Fibroblast of lung (primary cell): ENCODE results near the gene PHOX2B. TPM values are rescaled to one million over a fixed set of nuclear protein-coding genes. Genes with fewer than 3 reads are reported as not detected.

Experiments
- DNase-seq, 2 donors: peaks; one replicate each; pipeline versions ENCODE4 v3.0.0 to v3.0.0-alpha.2; 2010; ENCODE audit warnings: low read depth in 2 of 2
- H2AFZ ChIP-seq: 2 replicates; pipeline ENCODE4 v1.5.1; 2012; ENCODE audit warnings: low read length, control low read depth, inconsistent platforms
- H3K27ac ChIP-seq: 2 replicates; pipeline ENCODE4 v1.5.1; 2011; ENCODE audit warnings: low read length, control low read depth; ENCODE audit not compliant: insufficient read depth
- H3K27me3 ChIP-seq: 2 replicates; pipeline ENCODE4 v1.5.1; 2011; ENCODE audit warnings: mild to moderate bottlenecking, low read length; ENCODE audit not compliant: control insufficient read depth, insufficient read depth
- H3K36me3 ChIP-seq: 2 replicates; pipeline ENCODE4 v1.5.1; 2011; ENCODE audit warnings: low read length; ENCODE audit not compliant: control insufficient read depth, insufficient read depth
- H3K4me1 ChIP-seq: 2 replicates; pipeline ENCODE4 v1.5.1; 2011; ENCODE audit warnings: low read length; ENCODE audit not compliant: control insufficient read depth, insufficient read depth; ENCODE audit errors: extremely low read depth
- H3K4me2 ChIP-seq: 2 replicates; pipeline ENCODE4 v1.5.1; 2011; ENCODE audit warnings: low read length, control low read depth; ENCODE audit not compliant: insufficient read depth; ENCODE audit errors: extremely low read depth
- H3K4me3 ChIP-seq, 4 experiments: fragments of 200-600 bp in 1 of 4; sonication (generic) in 1 of 4; replicated peaks in 1 of 4; 2 replicates each; pipeline ENCODE4 v1.5.1; 2011 to 2016; ENCODE audit warnings: low read length in 4 of 4, low read depth in 3 of 4, mild to moderate bottlenecking in 3 of 4, control low read depth in 2 of 4, inconsistent platforms in 1 of 4, mixed read lengths in 1 of 4; ENCODE audit not compliant: insufficient read depth in 1 of 4; ENCODE audit errors: control extremely low read depth in 1 of 4
- H3K79me2 ChIP-seq: 2 replicates; pipeline ENCODE4 v1.5.1; 2012; ENCODE audit warnings: mild to moderate bottlenecking, low read length, inconsistent platforms; ENCODE audit not compliant: control insufficient read depth, insufficient read depth
- H3K9ac ChIP-seq: 2 replicates; pipeline ENCODE4 v1.5.1; 2011; ENCODE audit warnings: mild to moderate bottlenecking, low read length, control low read depth; ENCODE audit not compliant: insufficient read depth
- H3K9me3 ChIP-seq: 2 replicates; pipeline ENCODE4 v1.5.1; 2012; ENCODE audit warnings: low read depth, low read length; ENCODE audit not compliant: control insufficient read depth, insufficient read depth
- H4K20me1 ChIP-seq: 2 replicates; pipeline ENCODE4 v1.5.1; 2011; ENCODE audit warnings: low read length; ENCODE audit not compliant: control insufficient read depth, insufficient read depth; ENCODE audit errors: extremely low read depth
- EZH2 ChIP-seq: IDR thresholded peaks from 2 replicates; pipeline ENCODE4 v1.5.1; 2012; ENCODE audit warnings: low read length, control low read depth, mild to moderate bottlenecking; ENCODE audit errors: missing control alignments
- polyA plus RNA-seq, 2 donors: library from polyadenylated mRNA; depleted of rRNA in 1 of 2; stranded (reverse) in 1 of 2; unstranded in 1 of 2; fragments of >200 nt; gene quantifications; 2 replicates each; pipeline ENCODE4 v1.2.1, GENCODE V29; 2011 to 2012; ENCODE audit warnings: missing spikeins in 1 of 2
- total RNA-seq: library from RNA; depleted of rRNA; stranded (reverse); fragments of >200 nt; gene quantifications from 2 replicates; pipeline ENCODE4 v1.2.1, GENCODE V29; 2014
- TF ChIP-seq, protein P1 (sequence below), 2 donors: IDR thresholded peaks in 1 of 2; conservative IDR thresholded peaks in 1 of 2; 1 replicate in 1 of 2; 2 replicates in 1 of 2; pipeline ENCODE4 v1.5.1; 2011 to 2012; ENCODE audit warnings: low read length in 2 of 2, control low read depth in 1 of 2, inconsistent platforms in 1 of 2, low read depth in 1 of 2, mild to moderate bottlenecking in 1 of 2

Gene PHOX2B
- total and polyA plus RNA-seq, 2 donors (not counting 1 experiment from before 2014, with no cell fraction given), result not detected

DNA sequence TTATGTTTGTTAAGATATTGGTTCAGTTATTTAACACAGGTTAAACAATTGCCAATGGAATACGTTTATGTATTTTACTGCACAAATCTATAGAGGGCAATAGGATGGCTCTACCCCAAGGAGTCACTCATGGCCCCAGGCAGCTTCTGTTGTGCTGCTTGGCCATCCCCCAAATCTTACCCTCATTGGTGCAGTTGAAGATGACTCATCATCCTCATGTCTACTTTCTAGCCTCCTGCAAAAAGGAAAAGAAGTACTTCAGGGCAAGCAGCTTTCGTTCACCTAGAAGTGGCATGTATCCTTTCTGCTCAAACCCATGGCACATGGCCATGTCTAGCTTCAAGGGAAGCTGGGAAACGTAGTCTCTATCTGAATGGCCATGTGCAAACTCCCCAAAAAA, 14.2 kb downstream of the PHOX2B start:
- DNase-seq, result no peak
- no peaks in the 10 kb centered on the region for H3K4me1 ChIP-seq

DNA sequence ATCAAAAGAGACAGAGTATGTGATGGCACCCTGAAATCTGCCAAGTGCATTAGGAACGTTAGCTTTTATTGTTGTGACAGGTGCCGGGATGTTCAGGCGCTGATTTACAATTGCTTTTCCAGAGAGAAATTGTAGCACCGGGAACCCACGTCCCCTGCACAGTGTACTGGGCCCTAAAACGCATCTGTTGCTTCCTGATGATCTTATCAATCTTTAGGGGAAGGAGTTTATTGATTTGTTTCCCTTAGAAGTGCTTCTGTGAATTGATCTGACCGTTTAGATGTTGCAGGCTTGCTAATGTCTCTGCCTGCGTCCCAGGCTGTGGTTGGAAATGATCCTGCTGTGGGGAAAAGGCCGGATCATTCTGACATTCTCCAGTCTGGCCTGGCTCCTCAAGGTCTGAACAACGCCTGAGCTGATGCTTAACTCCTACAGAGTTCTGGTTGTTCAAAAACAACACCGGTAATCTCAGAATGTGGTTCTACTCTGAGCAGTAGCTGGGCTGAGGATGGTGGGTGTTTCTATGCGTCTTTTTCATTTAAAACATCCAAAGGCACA, 16.9 kb downstream of the PHOX2B start:
- Histone ChIP-seq H3K9me3 (no peaks in the 10 kb centered on the region), H4K20me1 (no peaks in the 10 kb centered on the region), H3K4me1 (no peaks in the 10 kb centered on the region), H3K9ac (no peak overlapping the region), H3K36me3 (no peaks in the 10 kb centered on the region), H3K27ac (no peak overlapping the region), H3K4me2 (no peak overlapping the region), H3K27me3 (peaks cover 3% of the 10 kb centered on the region), H2AFZ (no peak overlapping the region), H3K79me2 (no peaks in the 10 kb centered on the region), H3K4me3 (no peak overlapping the region)
- DNase-seq, result no peak
- TF ChIP-seq, protein P1, sequence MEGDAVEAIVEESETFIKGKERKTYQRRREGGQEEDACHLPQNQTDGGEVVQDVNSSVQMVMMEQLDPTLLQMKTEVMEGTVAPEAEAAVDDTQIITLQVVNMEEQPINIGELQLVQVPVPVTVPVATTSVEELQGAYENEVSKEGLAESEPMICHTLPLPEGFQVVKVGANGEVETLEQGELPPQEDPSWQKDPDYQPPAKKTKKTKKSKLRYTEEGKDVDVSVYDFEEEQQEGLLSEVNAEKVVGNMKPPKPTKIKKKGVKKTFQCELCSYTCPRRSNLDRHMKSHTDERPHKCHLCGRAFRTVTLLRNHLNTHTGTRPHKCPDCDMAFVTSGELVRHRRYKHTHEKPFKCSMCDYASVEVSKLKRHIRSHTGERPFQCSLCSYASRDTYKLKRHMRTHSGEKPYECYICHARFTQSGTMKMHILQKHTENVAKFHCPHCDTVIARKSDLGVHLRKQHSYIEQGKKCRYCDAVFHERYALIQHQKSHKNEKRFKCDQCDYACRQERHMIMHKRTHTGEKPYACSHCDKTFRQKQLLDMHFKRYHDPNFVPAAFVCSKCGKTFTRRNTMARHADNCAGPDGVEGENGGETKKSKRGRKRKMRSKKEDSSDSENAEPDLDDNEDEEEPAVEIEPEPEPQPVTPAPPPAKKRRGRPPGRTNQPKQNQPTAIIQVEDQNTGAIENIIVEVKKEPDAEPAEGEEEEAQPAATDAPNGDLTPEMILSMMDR (conservative IDR thresholded peaks at IDR 0.05 in 1 of 2, IDR thresholded peaks at IDR 0.05 in 1 of 2; ENCODE audit: low read depth in 1 of 2, low read length in 2 of 2), result no peak

More for the DNA sequence above, 14.2 kb downstream of the PHOX2B start:
- H3K4me2 ChIP-seq, result no peak overlapping the region
- H3K9me3 ChIP-seq, result no peaks in the 10 kb centered on the region
- peaks cover 3% of the 10 kb centered on the region for H3K27me3 ChIP-seq
- no peak for TF ChIP-seq EZH2
- TF ChIP-seq, protein P1 (conservative IDR thresholded peaks at IDR 0.05 in 1 of 2, IDR thresholded peaks at IDR 0.05 in 1 of 2; ENCODE audit: low read depth in 1 of 2, low read length in 2 of 2), result no peak
- no peak overlapping the region for H2AFZ ChIP-seq
- no peak overlapping the region for H3K9ac ChIP-seq
- H3K36me3 ChIP-seq, result no peaks in the 10 kb centered on the region
- no peak overlapping the region for H3K4me3 ChIP-seq
- H4K20me1 ChIP-seq, result no peaks in the 10 kb centered on the region
- H3K79me2 ChIP-seq, result no peaks in the 10 kb centered on the region
- no peak overlapping the region for H3K27ac ChIP-seq

DNA sequence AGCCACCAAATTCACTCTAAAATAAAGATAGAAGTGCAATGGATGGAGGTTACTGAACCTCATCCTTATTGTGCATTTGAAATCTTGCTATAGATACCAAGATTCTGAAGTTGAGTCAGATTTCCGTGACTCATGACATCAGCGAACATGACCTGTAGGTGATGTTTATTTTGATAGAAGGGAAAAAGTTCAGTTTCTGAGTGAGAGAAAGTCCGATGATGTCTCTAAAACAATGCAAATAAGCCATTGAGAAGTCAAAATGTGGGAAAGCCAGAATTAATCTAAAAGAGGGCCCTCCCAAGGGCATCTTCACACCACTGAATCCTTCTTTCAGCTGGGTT, 20.0 kb downstream of the PHOX2B start:
- H4K20me1 ChIP-seq, result no peaks in the 10 kb centered on the region
- H3K79me2 ChIP-seq, result no peaks in the 10 kb centered on the region
- H3K4me1 ChIP-seq, result no peaks in the 10 kb centered on the region
- H3K27me3 ChIP-seq, result peaks cover 3% of the 10 kb centered on the region
- H3K27ac ChIP-seq, result no peak overlapping the region
- TF ChIP-seq, protein P1 (conservative IDR thresholded peaks at IDR 0.05 in 1 of 2, IDR thresholded peaks at IDR 0.05 in 1 of 2; ENCODE audit: low read depth in 1 of 2, low read length in 2 of 2), result no peak
- H3K9me3 ChIP-seq, result peaks cover 1% of the 10 kb centered on the region
- no peak overlapping the region for H3K9ac ChIP-seq
- H3K4me2 ChIP-seq, result peak overlapping the region; percentile 15
- no peak overlapping the region for H3K4me3 ChIP-seq
- no peak overlapping the region for H2AFZ ChIP-seq
- peak in 1 of 2 donors; percentile 81 for DNase-seq
- no peaks in the 10 kb centered on the region for H3K36me3 ChIP-seq
